Activated CD4-positive, alpha-beta T cell treated with anti-CD3 and anti-CD28 coated beads for 36 hours (primary cell): Measurements from ENCODE around the gene CCL18. TPM values are rescaled to one million over a fixed set of nuclear protein-coding genes. Genes with fewer than 3 reads are reported as not detected.
A peak's percentile ranks its signal among the peaks of the same experiment; 100 is the strongest.
"Not testable (repeated sequence)": the region's sequence is repeated elsewhere in the genome, so short reads cannot be mapped to it uniquely, and the experiment has no call there.

Experiments
- ATAC-seq: fragments of 200-7000 bp; cut with Tn5 transposase; one replicate; pipeline ENCODE4 v1.10.0; 2021; ENCODE audit warnings: mild to moderate bottlenecking, moderate library complexity
- CTCF ChIA-PET: fragments of 350-600 bp; sonication (Branson Sonifier 250); formaldehyde crosslinking; loops from one replicate; lab custom pipeline; 2021; ENCODE audit warnings: antibody characterized with exemption; lab: Charles Lee
- POLR2A ChIA-PET: fragments of 350-600 bp; sonication (Branson Sonifier 250); formaldehyde crosslinking; loops from one replicate; lab custom pipeline; 2021; ENCODE audit warnings: antibody characterized with exemption, inconsistent platforms; lab: Charles Lee
- DNase-seq: peaks from one replicate; pipeline ENCODE4 v3.0.0-alpha.2; 2020
- H3K27ac Mint-ChIP-seq: one replicate; pipeline ENCODE4 v1.8.0; 2021; ENCODE audit warnings: mixed read lengths
- H3K27me3 Mint-ChIP-seq: one replicate; pipeline ENCODE4 v1.8.0; 2021; ENCODE audit warnings: mixed read lengths
- H3K36me3 Mint-ChIP-seq: one replicate; pipeline ENCODE4 v1.8.0; 2021; ENCODE audit warnings: low read depth, mixed read lengths
- H3K4me1 Mint-ChIP-seq: one replicate; pipeline ENCODE4 v1.8.0; 2021; ENCODE audit warnings: mixed read lengths
- H3K4me3 Mint-ChIP-seq: one replicate; pipeline ENCODE4 v1.8.0; 2021; ENCODE audit warnings: mild to moderate bottlenecking, moderate library complexity, mixed read lengths
- H3K9me3 Mint-ChIP-seq: one replicate; pipeline ENCODE4 v1.8.0; 2021; ENCODE audit warnings: low read depth, mixed read lengths
- intact Hi-C, 2 experiments: fragments of 100-400 bp; cut with DNase I in 1 of 2; cut with micrococcal nuclease in 1 of 2; formaldehyde crosslinking; loops; one replicate each; pipeline versions ENCODE4 v1.14.2 to v1.15.1; 2022 to 2024; cut with DNase I, micrococcal nuclease
- total RNA-seq, 2 experiments: library from RNA; stranded (reverse); gene quantifications; one replicate each; pipeline ENCODE4 v1.2.3, GENCODE V29; 2021

The CCL18 gene
- total RNA-seq, 2 experiments from 2014 or later, result not detected

GRCh38 chr17:36071751-36072150 lies 7.7 kb downstream of the CCL18 start:
- CTCF ChIA-PET, result interaction anchor here (0.7 to 5.9 kb wide), 12 partner anchors 10 to 308 kb away, joined by 3 to 49 read pairs (median 7); no protein-coding TSS in a partner anchor
- Mint-ChIP-seq H3K4me3 (no peak overlapping the region), H3K27ac (no peak overlapping the region), H3K9me3 (no peaks in the 10 kb centered on the region), H3K36me3 (no peaks in the 10 kb centered on the region), H3K27me3 (peaks cover 11% of the 10 kb centered on the region), H3K4me1 (peaks cover 27% of the 10 kb centered on the region)
- intact Hi-C loops, result loop anchor here (1.0 to 5.0 kb wide), 10 partner anchors 11 to 416 kb away; partner anchors contain the start of genes CCL3 (in 2 of the 2) and ZNHIT3 (in 1 of the 2)
- ATAC-seq, result no peak
- POLR2A ChIA-PET, result interaction anchor here (1.4 to 1.6 kb wide), 2 partner anchors 18 to 20 kb away, joined by 5 read pairs; partner anchors contain the start of gene CCL3
- DNase-seq, result no peak

DNA sequence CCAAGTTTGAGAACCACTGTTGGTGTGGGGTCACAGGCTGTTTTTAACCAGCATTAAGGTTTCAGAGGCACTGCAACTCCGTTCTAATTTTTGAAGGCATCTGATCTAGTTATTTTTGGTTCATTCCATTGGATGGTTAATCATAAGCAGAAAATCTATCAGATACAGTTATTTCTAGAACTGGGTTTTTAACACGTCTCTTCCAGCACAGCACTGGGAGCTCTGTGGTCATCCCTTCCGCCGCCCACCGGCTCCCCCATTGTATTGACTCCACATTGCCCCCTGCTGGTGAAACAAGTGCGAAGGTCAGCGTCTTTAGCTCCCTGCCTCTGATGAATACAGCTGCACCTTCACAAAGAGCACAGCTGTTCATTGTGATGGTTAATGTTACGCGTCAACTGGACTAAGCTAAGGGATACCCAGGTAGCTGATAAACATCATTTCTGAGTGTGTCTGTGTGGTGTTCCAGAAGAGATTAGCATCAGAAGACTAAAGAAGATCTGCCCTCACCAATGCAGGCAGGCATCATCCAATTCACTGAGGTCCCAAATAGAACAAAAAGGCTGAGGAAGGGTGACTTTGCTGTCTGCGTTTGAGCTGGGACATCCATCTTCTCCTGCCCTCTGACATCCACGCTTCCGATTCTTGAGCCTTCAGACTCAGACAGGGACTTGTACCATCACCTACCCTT lies 8.5 kb downstream of the CCL18 start:
- Mint-ChIP-seq H3K27me3 (peaks cover 15% of the 10 kb centered on the region), H3K4me1 (peaks cover 27% of the 10 kb centered on the region), H3K36me3 (no peaks in the 10 kb centered on the region), H3K4me3 (no peak overlapping the region), H3K9me3 (no peaks in the 10 kb centered on the region), H3K27ac (peak overlapping the region; percentile 58)
- ChIA-PET POLR2A (interaction anchor here (0.6 to 1.6 kb wide), 4 partner anchors 15 to 145 kb away, joined by 3 to 5 read pairs (median 4); partner anchors contain the start of gene CCL3), CTCF (interaction anchor here (0.6 to 5.9 kb wide), 39 partner anchors 8 to 1591 kb away, joined by 3 to 49 read pairs (median 5); partner anchors contain the start of genes CCL18 and CCL3)
- DNase-seq (peak; percentile 88), ATAC-seq (peak; percentile 85)
- intact Hi-C loops, result loop anchor here (1.0 to 5.0 kb wide), 10 partner anchors 10 to 415 kb away; partner anchors contain the start of genes CCL3 (in 2 of the 2) and ZNHIT3 (in 1 of the 2)

DNA sequence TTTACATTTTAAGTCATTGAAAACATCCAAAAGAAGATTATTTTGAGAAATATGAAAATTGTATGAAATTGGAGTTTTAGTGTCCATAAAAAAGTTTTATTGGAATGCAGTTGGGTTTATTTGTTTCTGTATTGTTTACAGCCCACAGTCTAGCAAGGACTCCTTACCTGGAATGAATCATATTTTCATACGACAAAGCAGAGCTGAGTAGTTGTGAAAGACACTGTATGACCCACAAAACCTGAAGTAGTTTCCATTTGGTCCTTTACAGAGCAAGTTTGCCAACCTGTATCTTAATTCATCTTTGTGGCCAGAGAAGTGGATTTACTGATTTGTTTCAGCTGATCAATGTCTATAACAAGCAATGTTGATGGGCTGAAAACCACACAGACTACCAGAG lies 10.3 kb downstream of the CCL18 start:
- H3K4me1 Mint-ChIP-seq, result peaks cover 27% of the 10 kb centered on the region
- H3K27ac Mint-ChIP-seq, result no peak overlapping the region
- H3K36me3 Mint-ChIP-seq, result no peaks in the 10 kb centered on the region
- intact Hi-C loops, result loop anchor here (5.0 kb wide), 2 partner anchors 73 to 413 kb away; partner anchors contain the start of gene ZNHIT3 (in 1 of the 2)
- DNase-seq (no peak), ATAC-seq (peak; percentile 83)
- POLR2A ChIA-PET, result interaction anchor here (0.6 to 1.4 kb wide), 3 partner anchors 16 to 233 kb away, joined by 3 to 8 read pairs (median 4); partner anchors contain the start of gene CCL3
- peaks cover 18% of the 10 kb centered on the region for H3K27me3 Mint-ChIP-seq
- no peak overlapping the region for H3K4me3 Mint-ChIP-seq
- CTCF ChIA-PET, result interaction anchor here (0.6 to 5.9 kb wide), 13 partner anchors 14 to 184 kb away, joined by 3 to 49 read pairs (median 7); no protein-coding TSS in a partner anchor
- H3K9me3 Mint-ChIP-seq, result no peaks in the 10 kb centered on the region

DNA sequence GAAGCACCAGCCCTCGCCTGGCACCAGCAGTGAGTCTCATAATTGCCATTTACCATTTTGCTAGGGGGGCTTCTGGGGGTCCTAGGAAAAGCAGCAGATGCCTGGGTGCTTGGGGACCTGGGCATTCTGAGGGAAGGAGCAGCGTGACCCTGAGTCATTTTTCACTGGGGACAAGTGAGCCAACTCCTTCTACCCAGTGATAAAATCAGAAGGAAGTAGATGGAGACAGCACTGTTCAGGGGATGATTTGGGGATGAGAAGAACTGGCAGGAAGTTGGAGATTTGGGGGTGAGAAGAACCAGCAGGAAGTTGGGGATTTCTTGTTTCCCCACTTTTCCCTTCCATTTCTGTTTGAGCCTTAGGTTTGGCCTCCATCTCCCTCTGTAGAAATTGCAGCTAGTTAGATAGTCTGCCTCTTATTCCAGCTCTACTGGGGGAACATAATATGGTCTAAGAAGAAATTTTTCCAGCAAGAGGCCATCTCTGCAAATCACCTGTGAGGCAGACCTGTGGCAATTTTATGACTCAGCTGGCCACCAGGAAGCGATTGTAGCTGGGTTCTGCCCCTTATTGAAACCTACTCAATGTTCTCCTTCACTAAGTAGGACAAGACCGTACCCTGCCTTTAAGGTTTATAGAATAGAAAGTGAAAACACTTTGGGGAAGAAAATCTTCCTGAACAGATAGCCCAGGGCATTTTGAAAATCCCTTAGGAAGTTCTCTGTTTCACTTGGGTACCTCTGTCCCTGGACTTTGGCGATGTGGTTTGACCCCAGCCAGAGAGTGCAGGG lies 17.8 kb downstream of the CCL18 start:
- Mint-ChIP-seq H3K27me3 (peaks cover 14% of the 10 kb centered on the region), H3K27ac (peak overlapping the region; percentile 53), H3K4me1 (peaks cover 26% of the 10 kb centered on the region)
- DNase-seq, POLR2A ChIA-PET, H3K36me3 Mint-ChIP-seq, H3K4me3 Mint-ChIP-seq, H3K9me3 Mint-ChIP-seq: not testable (repeated sequence)
- intact Hi-C loops, result loop anchor here in 1 of 2 experiments (1.0 kb wide), 1 partner anchor 10 kb away; no protein-coding TSS in a partner anchor
- CTCF ChIA-PET, result interaction anchor here (0.6 to 2.6 kb wide), 3 partner anchors 9 to 106 kb away, joined by 3 to 21 read pairs (median 3); no protein-coding TSS in a partner anchor
- peak; percentile 21 for ATAC-seq

GRCh38 chr17:36082482-36083120 lies 18.5 kb downstream of the CCL18 start:
- H3K4me1 Mint-ChIP-seq, result peaks cover 26% of the 10 kb centered on the region
- CTCF ChIA-PET, result interaction anchor here (0.6 to 2.6 kb wide), 2 partner anchors 10 to 18 kb away, joined by 3 to 21 read pairs; no protein-coding TSS in a partner anchor
- H3K9me3 Mint-ChIP-seq, H3K36me3 Mint-ChIP-seq, POLR2A ChIA-PET: not testable (repeated sequence)
- H3K27ac Mint-ChIP-seq, result peak overlapping the region; percentile 53
- H3K4me3 Mint-ChIP-seq, result peak overlapping the region; percentile 26
- ATAC-seq (peak; percentile 85), DNase-seq (peak; percentile 64)
- peaks cover 12% of the 10 kb centered on the region for H3K27me3 Mint-ChIP-seq
- intact Hi-C loops, result loop anchor here in 1 of 2 experiments (1.0 kb wide), 1 partner anchor 10 kb away; no protein-coding TSS in a partner anchor

GRCh38 chr17:36083691-36084090 lies 19.6 kb downstream of the CCL18 start:
- H3K4me3 Mint-ChIP-seq, H3K9me3 Mint-ChIP-seq, CTCF ChIA-PET, DNase-seq, H3K27ac Mint-ChIP-seq, ATAC-seq, H3K36me3 Mint-ChIP-seq, intact Hi-C loops, POLR2A ChIA-PET: not testable (repeated sequence)
- H3K4me1 Mint-ChIP-seq, result peaks cover 26% of the 10 kb centered on the region
- peaks cover 11% of the 10 kb centered on the region for H3K27me3 Mint-ChIP-seq

DNA sequence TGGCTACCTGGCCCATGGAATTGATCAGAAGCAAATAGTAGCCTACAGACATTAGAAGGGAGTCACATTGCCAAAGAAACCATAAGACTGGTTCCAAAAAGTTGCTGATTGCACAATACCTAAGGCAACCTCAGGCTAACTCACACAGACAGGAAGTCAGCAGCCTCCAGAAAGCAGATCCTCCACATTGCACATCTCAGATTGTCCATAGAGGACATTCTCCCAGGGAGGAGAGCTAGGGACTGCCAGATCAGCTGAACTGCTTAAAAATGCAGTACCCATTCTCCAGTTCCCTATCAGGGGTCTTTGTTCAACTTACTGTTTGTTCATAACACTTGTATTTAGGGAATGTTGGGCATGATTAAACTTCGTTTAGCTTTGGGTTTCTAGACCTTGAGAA lies 21.7 kb downstream of the CCL18 start:
- POLR2A ChIA-PET, result no interaction called here
- H3K4me1 Mint-ChIP-seq, result peaks cover 42% of the 10 kb centered on the region

DNA sequence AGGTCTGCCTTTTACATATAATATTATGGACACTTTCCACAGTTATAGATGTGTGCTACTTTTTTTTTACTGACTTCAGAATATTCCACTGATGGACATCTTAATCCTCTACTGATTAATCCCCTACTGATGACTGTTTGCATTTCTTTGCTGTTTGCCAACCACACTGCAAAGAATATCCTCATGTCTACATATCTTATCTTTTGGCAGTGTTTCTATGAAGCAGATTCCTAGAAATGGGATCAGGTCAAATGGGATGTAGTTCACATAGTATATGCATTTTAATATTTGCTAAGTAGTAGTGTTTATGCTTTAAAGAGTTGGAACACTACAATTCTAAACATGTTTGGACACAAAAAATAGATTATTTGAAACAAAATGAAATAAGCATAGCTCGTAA lies 22.7 kb downstream of the CCL18 start:
- ChIA-PET CTCF (interaction anchor here (0.7 to 0.9 kb wide), 2 partner anchors 24 to 139 kb away, joined by 3 read pairs; no protein-coding TSS in a partner anchor), POLR2A (interaction anchor here (1.1 kb wide), 1 partner anchor 14 kb away, joined by 4 read pairs; no protein-coding TSS in a partner anchor)
- H3K4me3 Mint-ChIP-seq, result no peak overlapping the region
- no peaks in the 10 kb centered on the region for H3K9me3 Mint-ChIP-seq
- no peaks in the 10 kb centered on the region for H3K36me3 Mint-ChIP-seq
- peaks cover 13% of the 10 kb centered on the region for H3K27me3 Mint-ChIP-seq
- no peak for ATAC-seq
- DNase-seq, result no peak
- H3K4me1 Mint-ChIP-seq, result peaks cover 46% of the 10 kb centered on the region
- intact Hi-C loops, result no loop called here
- no peak overlapping the region for H3K27ac Mint-ChIP-seq

More for the DNA sequence above, 21.7 kb downstream of the CCL18 start:
- no peak overlapping the region for H3K27ac Mint-ChIP-seq
- peaks cover 15% of the 10 kb centered on the region for H3K27me3 Mint-ChIP-seq
- H3K4me3 Mint-ChIP-seq, result no peak overlapping the region
- CTCF ChIA-PET, result interaction anchor here (1.0 kb wide), 1 partner anchor 13 kb away, joined by 4 read pairs; no protein-coding TSS in a partner anchor
- DNase-seq (no peak), ATAC-seq (no peak)
- intact Hi-C loops, result no loop called here
- H3K36me3 Mint-ChIP-seq, result no peaks in the 10 kb centered on the region
- H3K9me3 Mint-ChIP-seq, result no peaks in the 10 kb centered on the region

- ATAC-seq, H3K36me3 Mint-ChIP-seq, intact Hi-C loops, H3K4me3 Mint-ChIP-seq, H3K27ac Mint-ChIP-seq, DNase-seq, H3K9me3 Mint-ChIP-seq: not testable (repeated sequence)
- Mint-ChIP-seq H3K4me1 (peaks cover 46% of the 10 kb centered on the region), H3K27me3 (peaks cover 12% of the 10 kb centered on the region)
- CTCF ChIA-PET, result interaction anchor here (0.7 to 0.9 kb wide), 2 partner anchors 23 to 139 kb away, joined by 3 read pairs; no protein-coding TSS in a partner anchor
- POLR2A ChIA-PET, result interaction anchor here (1.1 kb wide), 1 partner anchor 15 kb away, joined by 4 read pairs; no protein-coding TSS in a partner anchor
These were observed 23.4 kb downstream of the CCL18 start for GRCh38 chr17:36087471-36087870.

- intact Hi-C loops, H3K36me3 Mint-ChIP-seq, ATAC-seq, H3K9me3 Mint-ChIP-seq: not testable (repeated sequence)
- Mint-ChIP-seq H3K4me1 (peaks cover 47% of the 10 kb centered on the region), H3K4me3 (peak overlapping the region; percentile 50), H3K27ac (peak overlapping the region; percentile 38), H3K27me3 (peaks cover 12% of the 10 kb centered on the region)
- ChIA-PET POLR2A (interaction anchor here (3.2 kb wide), 1 partner anchor 31 kb away, joined by 37 read pairs; no protein-coding TSS in a partner anchor), CTCF (interaction anchor here (0.8 to 1.1 kb wide), 2 partner anchors 14 to 16 kb away, joined by 3 read pairs; no protein-coding TSS in a partner anchor)
- DNase-seq, result peak; percentile 34
These were observed 24.0 kb downstream of the CCL18 start for GRCh38 chr17:36087897-36088572.
